BJ (cell line): Measurements from ENCODE around the gene BRF1. TPM values are rescaled to one million over a fixed set of nuclear protein-coding genes. Genes with fewer than 3 reads are reported as not detected.

Experiments used
- CTCF ChIA-PET: fragments of 350-600 bp; formaldehyde crosslinking; extraction: SDS; loops from one replicate; lab custom pipeline; 2021; ENCODE audit warnings: antibody characterized with exemption, inconsistent platforms; lab: Yijun Ruan, JAX
- POLR2A ChIA-PET: fragments of 300-600 bp; sonication (Branson Sonifier 250); formaldehyde crosslinking; extraction: SDS; loops from one replicate; lab custom pipeline; 2021; ENCODE audit warnings: antibody characterized with exemption; lab: Charles Lee
- DNase-seq: peaks from one replicate; pipeline ENCODE4 v3.0.0-alpha.2; 2011; ENCODE audit warnings: low read depth
- H3K27me3 ChIP-seq: 2 replicates; pipeline ENCODE4 v1.6.0; 2011; ENCODE audit warnings: low read length; ENCODE audit not compliant: control insufficient read depth, insufficient read depth
- H3K36me3 ChIP-seq: 2 replicates; pipeline ENCODE4 v1.5.1; 2011; ENCODE audit warnings: low read length; ENCODE audit not compliant: control insufficient read depth, insufficient read depth
- H3K4me3 ChIP-seq: 2 replicates; pipeline ENCODE4 v1.5.1; 2011; ENCODE audit warnings: low read depth, mild to moderate bottlenecking, control low read depth, low read length
- CTCF ChIP-seq: IDR thresholded peaks from 2 replicates; pipeline ENCODE4 v1.5.1; 2011; ENCODE audit warnings: low read depth, mild to moderate bottlenecking, control low read depth, inconsistent platforms, low read length, moderate library complexity; ENCODE audit not compliant: insufficient read depth
- polyA plus RNA-seq: library from polyadenylated mRNA; depleted of rRNA; stranded (reverse); fragments of >200 nt; gene quantifications from 2 replicates; pipeline ENCODE4 v1.2.3, GENCODE V29; 2011

Gene BRF1
- polyA plus RNA-seq, 1 experiment, result 8.2 TPM

- POLR2A ChIA-PET, result no interaction called here
- DNase-seq, result no peak
- no peak overlapping the region for H3K4me3 ChIP-seq
Measured at GRCh38 chr14:105334383-105335230, 33.8 kb upstream of the BRF1 start.

DNA sequence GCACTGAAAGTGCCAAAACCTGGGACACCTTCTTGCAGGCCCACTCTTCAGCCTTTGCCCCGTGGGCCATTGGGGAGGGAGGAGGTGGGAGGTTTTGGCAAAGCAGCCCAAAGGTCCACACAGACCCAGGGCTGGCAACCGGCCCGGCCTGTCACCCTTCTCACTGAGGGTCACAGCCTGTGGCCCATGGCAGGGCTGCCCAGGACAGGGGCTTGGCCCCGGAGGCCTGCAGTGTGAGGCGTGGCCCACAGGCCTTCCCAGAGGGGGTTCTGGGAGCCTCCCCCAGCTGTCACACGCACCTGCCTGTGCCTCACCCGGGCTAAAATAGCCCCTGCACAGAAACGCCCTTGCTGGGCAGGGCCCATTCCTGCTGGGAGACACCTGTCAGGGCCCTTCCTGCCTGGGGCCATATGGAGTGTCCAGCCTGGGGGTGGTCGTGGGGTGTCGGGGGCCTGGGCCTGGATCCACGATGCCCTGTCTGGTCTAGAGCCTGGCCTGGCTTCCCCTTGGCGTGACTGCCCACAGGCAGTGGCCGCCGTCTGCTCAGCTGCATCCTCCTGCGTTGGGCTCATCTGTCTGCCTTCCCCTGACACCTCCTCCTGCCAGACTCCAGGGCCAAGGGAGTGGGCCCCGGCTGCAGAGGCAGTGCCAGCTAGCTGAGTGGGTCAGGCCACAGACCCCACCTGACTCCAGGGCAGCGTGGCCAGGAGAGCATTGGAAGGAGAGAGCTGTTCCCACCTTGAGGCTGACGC, 33.0 kb upstream of the BRF1 start:
- CTCF ChIA-PET, result no interaction called here
- POLR2A ChIA-PET, result no interaction called here
- TF ChIP-seq CTCF, result no peak
- Histone ChIP-seq H3K4me3 (no peak overlapping the region), H3K27me3 (no peaks in the 10 kb centered on the region), H3K36me3 (no peaks in the 10 kb centered on the region; the same call in 1 of the 2 replicates)
- no peak for DNase-seq

More at GRCh38 chr14:105334383-105335230, 33.8 kb upstream of the BRF1 start:
- H3K36me3 ChIP-seq, result no peaks in the 10 kb centered on the region; the same call in 1 of the 2 replicates
- no peak for TF ChIP-seq CTCF
- no peaks in the 10 kb centered on the region for H3K27me3 ChIP-seq
- CTCF ChIA-PET, result interaction anchor here (0.7 to 1.5 kb wide), 3 partner anchors 18 to 36 kb away, joined by 3 read pairs; no protein-coding TSS in a partner anchor

DNA sequence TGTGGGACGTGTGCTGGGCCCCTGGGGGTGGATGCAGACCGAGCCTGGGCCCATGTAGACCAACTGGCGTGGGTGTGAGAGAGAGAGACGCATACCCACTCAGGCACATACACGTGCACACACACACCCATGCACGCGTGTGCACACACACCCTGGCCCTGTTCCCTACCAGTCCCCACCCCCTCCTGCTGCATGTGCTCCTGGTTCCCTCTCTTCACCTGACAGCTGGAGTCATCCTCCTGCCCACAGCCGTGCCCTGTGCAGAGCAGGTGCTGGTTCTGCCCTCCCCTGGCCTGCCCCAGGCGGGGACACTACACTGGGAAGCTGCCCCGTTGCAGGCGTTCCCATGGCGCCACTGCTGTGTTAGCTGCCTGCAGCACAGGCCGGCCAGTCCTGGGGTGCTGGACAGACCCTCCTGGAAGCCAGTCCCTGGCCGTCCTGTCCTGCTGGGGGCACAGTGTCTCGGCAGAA, 32.3 kb upstream of the BRF1 start:
- no peak overlapping the region for H3K4me3 ChIP-seq
- ChIA-PET POLR2A (no interaction called here), CTCF (interaction anchor here (1.0 kb wide), 1 partner anchor 21 kb away, joined by 3 read pairs; no protein-coding TSS in a partner anchor)
- H3K27me3 ChIP-seq, result no peaks in the 10 kb centered on the region
- TF ChIP-seq CTCF, result no peak
- no peaks in the 10 kb centered on the region; the same call in 1 of the 2 replicates for H3K36me3 ChIP-seq
- DNase-seq, result no peak

- DNase-seq, result no peak
- POLR2A ChIA-PET, result no interaction called here
- H3K27me3 ChIP-seq, result no peaks in the 10 kb centered on the region
- H3K4me3 ChIP-seq, result no peak overlapping the region
- no peak for TF ChIP-seq CTCF
- H3K36me3 ChIP-seq, result no peaks in the 10 kb centered on the region; the same call in 1 of the 2 replicates
- CTCF ChIA-PET, result interaction anchor here (1.0 kb wide), 1 partner anchor 22 kb away, joined by 3 read pairs; no protein-coding TSS in a partner anchor
Measured at GRCh38 chr14:105332350-105332874, 31.6 kb upstream of the BRF1 start.
